Activated T-cell treated with anti-CD3 and anti-CD28 coated beads for 4 hours (primary cell): ENCODE data around the gene NLRP9.

Experiments
- DNase-seq: peaks from one replicate; pipeline ENCODE4 v3.0.0-alpha.2; 2020

The NLRP9 gene

GRCh38 chr19:55687281-55688201, 50.7 kb downstream of the NLRP9 start:
- no peak for DNase-seq

- no peak for DNase-seq
These were observed 51.7 kb downstream of the NLRP9 start for GRCh38 chr19:55686311-55687050.

- DNase-seq = no peak
These were observed 52.4 kb downstream of the NLRP9 start for GRCh38 chr19:55685776-55686175.

GRCh38 chr19:55684946-55685681, 53.1 kb downstream of the NLRP9 start:
- no peak for DNase-seq

GRCh38 chr19:55683449-55684261, 54.5 kb downstream of the NLRP9 start:
- DNase-seq = no peak

GRCh38 chr19:55681131-55682092, 56.8 kb downstream of the NLRP9 start:
- no peak for DNase-seq

GRCh38 chr19:55680339-55681130, 57.7 kb downstream of the NLRP9 start:
- DNase-seq = no peak

GRCh38 chr19:55679343-55680257, 58.6 kb downstream of the NLRP9 start:
- DNase-seq = no peak

GRCh38 chr19:55678121-55678671, 60.0 kb downstream of the NLRP9 start:
- no peak for DNase-seq

GRCh38 chr19:55677572-55678028, 60.6 kb downstream of the NLRP9 start:
- DNase-seq = no peak

GRCh38 chr19:55676889-55677505, 61.2 kb downstream of the NLRP9 start:
- no peak for DNase-seq

- DNase-seq = no peak
These were observed 61.8 kb downstream of the NLRP9 start for GRCh38 chr19:55676383-55676782.

GRCh38 chr19:55675661-55676354, 62.4 kb downstream of the NLRP9 start:
- DNase-seq = no peak

- DNase-seq = peak; percentile 95
These were observed 63.2 kb downstream of the NLRP9 start, which contains the start of gene EPN1 for GRCh38 chr19:55674841-55675660. TSS of gene EPN1 (plus strand) at chr19:55675226. CDS start at chr19:55678628, 3,402 bp downstream.

- no peak for DNase-seq
These were observed 63.8 kb downstream of the NLRP9 start for GRCh38 chr19:55674459-55674840.

GRCh38 chr19:55673889-55674288, 64.3 kb downstream of the NLRP9 start:
- no peak for DNase-seq

- no peak for DNase-seq
These were observed 64.7 kb downstream of the NLRP9 start for GRCh38 chr19:55673465-55673864.
